Activated T-cell treated with anti-CD3 and anti-CD28 coated beads, Interleukin-2, amount 50 U/mL, for 24 hours (primary cell): ENCODE measurements around the gene HIVEP1.

Experiments used
- DNase-seq: peaks from one replicate; pipeline ENCODE4 v3.0.0-alpha.2; 2020
- H3K27ac Mint-ChIP-seq: 2 replicates; pipeline ENCODE4 v1.8.0; 2020; ENCODE audit warnings: mild to moderate bottlenecking, mixed read lengths
- H3K27me3 Mint-ChIP-seq: 2 replicates; pipeline ENCODE4 v1.8.0; 2020; ENCODE audit warnings: mixed read lengths
- H3K36me3 Mint-ChIP-seq: 2 replicates; pipeline ENCODE4 v1.8.0; 2020; ENCODE audit warnings: low read depth, mixed read lengths
- H3K4me1 Mint-ChIP-seq: 2 replicates; pipeline ENCODE4 v1.8.0; 2020; ENCODE audit warnings: low read depth, mixed read lengths
- H3K4me3 Mint-ChIP-seq: 2 replicates; pipeline ENCODE4 v1.8.0; 2020; ENCODE audit warnings: mild to moderate bottlenecking, moderate library complexity, mixed read lengths
- H3K9me3 Mint-ChIP-seq: 2 replicates; pipeline ENCODE4 v1.8.0; 2020; ENCODE audit warnings: mixed read lengths

The HIVEP1 gene

DNA sequence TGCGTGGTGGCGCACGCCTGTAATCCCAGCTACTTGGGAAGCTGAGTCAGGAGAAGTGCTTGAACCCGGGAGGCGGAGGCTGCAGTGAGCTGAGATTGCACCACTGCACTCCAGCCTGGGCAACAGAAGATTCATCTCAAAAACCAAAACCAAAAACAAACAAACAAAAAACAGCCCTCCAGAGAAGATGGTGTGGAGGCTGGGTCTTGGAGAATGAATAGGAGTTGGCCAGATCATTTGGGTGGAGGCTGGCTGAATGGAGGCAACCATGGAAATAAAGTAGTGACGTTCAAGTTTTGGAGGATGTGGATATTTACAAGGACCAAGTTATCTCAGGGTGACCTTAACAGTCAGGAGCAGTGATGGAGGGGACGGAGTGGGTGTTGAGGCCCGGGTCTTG, 24.7 kb downstream of the HIVEP1 start:
- no peak for DNase-seq
- H3K27ac Mint-ChIP-seq: no peak overlapping the region
- H3K9me3 Mint-ChIP-seq: peaks cover 4% of the 10 kb centered on the region
- H3K27me3 Mint-ChIP-seq: no peaks in the 10 kb centered on the region
- no peak overlapping the region for H3K4me3 Mint-ChIP-seq
- peaks cover 74% of the 10 kb centered on the region for H3K4me1 Mint-ChIP-seq
- peaks cover 52% of the 10 kb centered on the region for H3K36me3 Mint-ChIP-seq

DNA sequence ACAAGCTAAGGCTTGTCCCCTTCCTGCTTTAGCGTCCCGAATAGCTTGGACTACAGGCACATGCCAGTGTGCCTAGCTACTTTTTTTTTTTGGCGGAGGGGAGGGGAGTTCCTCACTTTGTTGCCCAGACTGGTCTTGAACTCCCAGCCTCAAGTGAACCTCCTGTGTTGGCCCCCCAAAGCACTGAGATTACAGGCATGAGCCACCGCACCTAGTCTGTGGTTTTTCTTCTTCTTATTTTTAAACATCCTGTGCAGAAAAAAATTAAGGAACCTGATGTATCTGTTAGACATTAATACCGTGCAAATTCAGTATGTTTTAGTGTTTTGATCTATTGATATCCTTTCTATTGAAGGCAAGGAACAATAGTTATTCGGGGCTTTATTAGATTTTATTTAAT, 25.7 kb downstream of the HIVEP1 start:
- H3K36me3 Mint-ChIP-seq: peaks cover 47% of the 10 kb centered on the region
- DNase-seq: no peak
- no peak overlapping the region for H3K27ac Mint-ChIP-seq
- H3K4me1 Mint-ChIP-seq: peaks cover 70% of the 10 kb centered on the region
- peaks cover 4% of the 10 kb centered on the region for H3K9me3 Mint-ChIP-seq
- H3K4me3 Mint-ChIP-seq: no peak overlapping the region
- H3K27me3 Mint-ChIP-seq: no peaks in the 10 kb centered on the region

DNA sequence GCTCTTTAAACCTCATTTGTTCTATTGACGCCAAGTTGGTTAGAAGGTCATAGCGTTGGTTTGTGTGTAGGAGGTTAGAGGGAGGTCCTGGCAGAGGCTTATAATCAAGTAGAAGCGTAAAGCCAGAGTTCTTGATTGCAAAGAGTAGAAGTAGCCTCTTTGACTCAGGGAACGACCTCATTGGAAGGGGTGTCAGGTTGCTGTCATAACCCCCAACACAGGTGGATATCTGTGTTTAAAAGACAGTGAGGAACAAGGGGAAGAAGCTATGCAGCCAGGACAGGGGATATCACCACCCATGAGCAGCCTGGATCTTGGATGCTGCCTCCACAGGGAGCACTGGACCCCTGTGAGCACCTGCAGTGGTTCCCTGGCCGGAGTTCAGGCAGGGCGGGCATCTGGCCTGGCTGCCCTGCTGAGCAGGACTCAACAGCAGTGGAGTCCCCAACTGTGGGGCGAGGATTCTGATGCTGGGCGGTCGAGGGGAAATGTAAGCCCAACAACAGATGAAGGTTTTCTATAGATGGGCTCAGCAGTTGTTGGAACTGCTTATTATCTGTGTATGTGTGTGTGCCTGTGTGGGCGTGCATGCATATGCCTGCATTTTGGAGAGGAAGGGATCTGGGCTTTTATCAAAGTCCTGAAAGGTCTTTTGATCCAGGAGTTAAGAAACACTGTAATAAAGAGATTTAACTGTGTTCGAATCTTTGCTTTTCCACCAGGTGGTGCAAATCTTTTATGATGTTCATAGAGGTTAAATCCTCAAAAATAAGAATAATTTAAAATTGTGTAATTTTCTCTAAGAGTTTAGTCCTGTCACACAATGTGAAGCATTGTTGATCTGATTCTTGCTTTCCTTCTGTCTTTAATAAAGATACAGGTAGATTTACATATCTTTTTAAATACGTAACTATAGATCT, 27.7 kb downstream of the HIVEP1 start:
- Mint-ChIP-seq H3K4me3 (no peak overlapping the region), H3K4me1 (peaks cover 68% of the 10 kb centered on the region), H3K27ac (peak overlapping the region; percentile 38), H3K27me3 (no peaks in the 10 kb centered on the region), H3K36me3 (peaks cover 41% of the 10 kb centered on the region), H3K9me3 (peaks cover 4% of the 10 kb centered on the region)
- no peak for DNase-seq

DNA sequence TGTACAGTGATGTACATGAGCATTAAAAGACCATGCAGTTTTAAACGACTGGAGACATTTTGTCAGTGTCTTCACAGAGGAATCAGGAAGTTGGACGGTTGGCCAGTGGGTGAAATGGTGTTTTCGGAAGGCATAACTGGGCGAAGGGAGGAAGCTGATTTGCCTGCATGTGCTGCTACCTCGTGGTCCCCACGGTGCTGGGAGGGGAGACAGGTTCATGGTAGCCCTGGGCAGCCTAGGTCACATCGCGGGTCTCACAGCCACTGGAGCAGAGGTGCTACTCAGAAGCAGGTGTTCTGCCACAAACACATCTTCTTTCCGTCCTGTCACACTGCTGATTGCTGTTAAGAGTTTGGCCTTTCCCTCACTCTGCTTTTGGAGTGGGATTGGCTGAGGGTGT, 35.2 kb downstream of the HIVEP1 start:
- DNase-seq: peak; percentile 30
- Mint-ChIP-seq H3K36me3 (peaks cover 30% of the 10 kb centered on the region), H3K27ac (peak overlapping the region; percentile 93), H3K4me3 (no peak overlapping the region), H3K4me1 (peaks cover 76% of the 10 kb centered on the region), H3K27me3 (no peaks in the 10 kb centered on the region), H3K9me3 (no peaks in the 10 kb centered on the region)

DNA sequence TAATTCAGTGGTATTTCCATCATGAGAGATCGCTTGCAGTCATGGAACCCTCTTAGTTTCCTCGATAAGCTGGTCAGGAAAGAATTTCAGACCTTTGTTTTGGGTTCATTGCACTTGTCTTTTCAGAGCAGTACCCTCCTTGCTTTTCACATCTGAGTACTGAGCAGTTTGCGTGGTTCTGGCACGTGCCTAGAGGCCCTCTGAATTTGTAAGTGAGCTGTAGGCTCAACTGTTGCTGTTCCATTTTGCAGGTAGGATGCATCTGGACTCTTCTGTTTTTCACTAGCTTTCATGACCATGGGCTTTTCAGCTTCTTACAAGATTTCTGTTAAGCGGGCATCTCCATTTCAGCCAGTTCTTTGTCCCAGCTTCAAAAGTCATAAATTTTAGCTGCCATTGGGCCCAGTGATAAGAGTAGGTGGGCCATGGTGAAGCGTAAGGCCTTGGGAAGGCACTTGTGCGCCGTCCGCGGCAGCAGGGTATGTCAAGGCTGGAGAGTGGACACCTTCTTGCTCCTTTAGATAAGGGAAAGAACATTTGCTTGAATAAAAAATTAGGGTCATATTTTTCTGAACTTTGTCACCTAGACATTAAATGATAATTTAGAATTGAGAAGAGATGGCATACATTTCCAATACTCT, 35.8 kb downstream of the HIVEP1 start:
- H3K36me3 Mint-ChIP-seq: peaks cover 28% of the 10 kb centered on the region
- DNase-seq: no peak
- H3K27me3 Mint-ChIP-seq: no peaks in the 10 kb centered on the region
- peak overlapping the region; percentile 93 for H3K27ac Mint-ChIP-seq
- H3K4me1 Mint-ChIP-seq: peaks cover 79% of the 10 kb centered on the region
- peak overlapping the region; percentile 15 for H3K4me3 Mint-ChIP-seq
- H3K9me3 Mint-ChIP-seq: no peaks in the 10 kb centered on the region

DNA sequence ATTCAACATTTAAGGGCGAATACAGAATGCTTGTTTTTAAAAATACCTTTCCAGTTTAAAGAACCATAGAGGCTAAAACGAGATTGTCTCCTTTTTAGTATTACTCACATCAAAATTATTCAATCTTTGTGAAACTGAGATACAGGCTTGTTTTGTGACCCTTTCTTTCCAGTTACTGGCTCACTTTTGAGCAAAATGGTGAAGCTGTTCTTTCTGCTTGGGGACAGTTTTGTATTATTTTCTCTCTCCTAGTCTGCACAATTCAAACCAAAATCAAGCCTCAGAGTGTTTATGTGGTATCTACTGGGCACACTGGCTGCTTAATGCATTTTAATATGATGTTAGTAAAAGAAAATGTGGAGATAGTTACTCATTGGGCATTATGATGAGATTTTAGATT, 36.5 kb downstream of the HIVEP1 start:
- H3K36me3 Mint-ChIP-seq: peaks cover 26% of the 10 kb centered on the region
- no peaks in the 10 kb centered on the region for H3K27me3 Mint-ChIP-seq
- no peaks in the 10 kb centered on the region for H3K9me3 Mint-ChIP-seq
- peaks cover 82% of the 10 kb centered on the region for H3K4me1 Mint-ChIP-seq
- H3K4me3 Mint-ChIP-seq: peak overlapping the region; percentile 41
- DNase-seq: no peak
- peak overlapping the region; percentile 93 for H3K27ac Mint-ChIP-seq

DNA sequence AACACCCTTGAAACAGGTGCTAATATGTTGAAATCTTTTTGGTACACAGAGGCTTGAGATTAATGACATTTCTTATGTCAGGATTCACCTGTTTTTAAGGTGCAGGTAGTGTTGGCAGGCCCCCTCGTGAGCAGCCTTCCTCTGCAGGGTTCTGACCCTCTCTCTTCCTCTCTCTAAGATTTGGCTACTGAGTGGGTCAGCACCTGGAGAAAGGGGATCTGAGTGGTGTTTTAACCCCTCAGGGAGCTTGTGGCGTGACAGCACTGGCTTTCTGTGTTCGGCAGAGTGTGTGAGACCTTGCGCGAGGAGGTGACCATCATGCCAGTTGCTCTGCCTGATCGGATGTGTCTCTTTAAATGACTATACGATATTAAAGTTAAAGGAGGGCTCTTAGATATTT, 37.1 kb downstream of the HIVEP1 start:
- peak overlapping the region; percentile 41 for H3K4me3 Mint-ChIP-seq
- no peaks in the 10 kb centered on the region for H3K27me3 Mint-ChIP-seq
- peaks cover 29% of the 10 kb centered on the region for H3K36me3 Mint-ChIP-seq
- no peak for DNase-seq
- peak overlapping the region; percentile 93 for H3K27ac Mint-ChIP-seq
- peaks cover 82% of the 10 kb centered on the region for H3K4me1 Mint-ChIP-seq
- H3K9me3 Mint-ChIP-seq: no peaks in the 10 kb centered on the region

DNA sequence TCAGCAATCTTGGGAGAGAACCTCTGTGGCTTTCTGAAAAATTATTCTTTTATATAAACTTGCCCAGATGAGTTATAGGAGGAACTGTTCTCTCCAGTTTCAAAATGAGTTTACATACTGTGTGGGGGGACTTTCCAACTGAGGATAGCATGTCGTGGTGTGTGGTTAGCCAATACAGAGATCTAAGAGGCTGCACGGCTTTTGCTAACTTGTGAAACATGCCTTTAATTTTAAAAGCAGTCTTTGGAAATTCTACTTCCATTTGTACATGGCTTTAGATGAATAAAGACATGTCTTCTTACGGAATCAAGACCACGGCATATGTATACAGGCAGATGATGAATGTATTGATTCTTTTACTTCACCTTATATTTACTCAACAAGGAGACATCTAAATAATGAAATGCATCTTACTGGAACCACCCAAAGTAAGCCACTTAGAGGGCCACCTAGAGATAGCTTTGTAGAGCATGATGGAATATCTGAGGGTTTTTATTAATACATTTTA, 39.8 kb downstream of the HIVEP1 start:
- Mint-ChIP-seq H3K27me3 (no peaks in the 10 kb centered on the region), H3K4me3 (peak overlapping the region; percentile 65), H3K9me3 (no peaks in the 10 kb centered on the region), H3K4me1 (peaks cover 76% of the 10 kb centered on the region), H3K36me3 (peaks cover 31% of the 10 kb centered on the region), H3K27ac (peak overlapping the region; percentile 91)
- peak; percentile 32 for DNase-seq

DNA sequence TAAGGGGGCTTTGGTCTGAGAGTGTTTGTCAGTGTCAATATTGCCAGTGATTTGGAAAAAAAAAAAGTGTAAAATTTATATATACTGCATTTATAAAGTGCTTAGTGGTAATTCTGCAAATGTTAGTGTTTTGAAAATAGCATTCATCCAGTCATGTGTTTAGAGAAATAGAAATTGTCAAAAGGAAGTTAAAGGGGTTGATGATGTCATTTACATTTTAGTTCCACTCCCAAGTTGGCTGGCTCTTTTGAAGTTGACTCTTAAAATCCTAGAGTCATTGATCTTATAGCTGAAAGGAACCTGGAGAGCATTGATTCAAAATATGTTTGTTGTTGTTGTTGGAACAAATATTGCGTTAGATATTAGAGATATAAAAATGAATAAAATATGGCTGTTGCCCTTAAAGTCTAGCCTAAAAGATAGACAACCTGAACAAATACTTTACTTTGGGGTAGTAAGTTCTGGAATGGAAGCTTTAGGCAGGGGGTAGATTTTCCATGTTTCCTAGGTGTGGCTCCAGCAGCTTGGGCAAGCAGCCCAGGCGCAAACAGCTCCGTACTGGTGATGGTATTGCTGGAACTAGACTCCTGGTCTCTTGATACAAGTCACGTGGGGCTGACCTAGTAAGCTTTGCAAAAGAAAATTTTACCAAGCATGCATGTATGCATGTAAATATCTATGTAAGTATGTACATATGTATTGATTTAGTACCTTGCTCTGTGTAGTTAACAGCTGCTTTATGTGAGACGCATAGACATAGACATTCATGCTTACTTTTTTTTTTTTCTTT, 46.3 kb downstream of the HIVEP1 start:
- Mint-ChIP-seq H3K4me3 (no peak overlapping the region), H3K4me1 (peaks cover 68% of the 10 kb centered on the region), H3K9me3 (no peaks in the 10 kb centered on the region), H3K36me3 (peaks cover 22% of the 10 kb centered on the region), H3K27me3 (no peaks in the 10 kb centered on the region), H3K27ac (no peak overlapping the region)
- DNase-seq: no peak

DNA sequence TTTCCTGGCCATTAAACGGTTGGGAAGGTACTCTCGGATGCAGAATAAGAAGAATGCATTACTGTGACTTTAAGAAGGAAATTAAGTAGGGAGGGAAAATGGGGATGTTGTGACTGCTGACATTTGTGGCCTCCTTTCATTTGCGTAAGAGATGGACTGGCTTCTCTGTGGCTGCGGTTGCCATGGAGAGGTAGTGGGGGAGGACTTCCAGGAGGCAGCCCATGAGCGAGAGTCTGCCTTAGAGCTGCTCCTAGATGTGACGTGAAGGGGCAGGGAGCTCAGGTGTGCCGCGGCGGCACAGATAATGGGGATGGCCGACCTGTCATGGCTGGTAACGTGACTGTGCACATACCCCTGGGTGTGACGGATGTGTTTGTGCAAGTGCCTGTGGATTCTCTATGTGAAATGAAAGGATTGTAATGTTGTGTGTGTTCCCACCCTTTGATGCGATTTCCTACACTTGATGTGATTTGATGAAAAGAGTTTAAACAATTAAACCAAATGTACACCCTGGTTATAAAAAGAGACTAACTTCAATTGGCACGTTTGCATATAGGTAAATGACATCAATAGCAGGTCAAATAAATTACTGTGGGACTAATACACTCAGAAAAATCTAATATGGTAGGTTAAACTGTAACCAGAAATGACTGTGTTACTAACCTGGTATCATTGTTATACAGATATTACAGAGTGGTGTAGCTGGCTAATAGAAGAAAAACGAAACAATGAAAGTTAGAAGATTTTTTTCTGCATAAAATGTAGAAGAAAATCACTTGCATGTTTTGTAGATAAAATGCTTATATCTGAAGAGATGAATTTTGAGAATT, 48.9 kb downstream of the HIVEP1 start:
- Mint-ChIP-seq H3K27ac (peak overlapping the region; percentile 82), H3K4me1 (peaks cover 82% of the 10 kb centered on the region), H3K27me3 (no peaks in the 10 kb centered on the region), H3K9me3 (no peaks in the 10 kb centered on the region), H3K36me3 (peaks cover 15% of the 10 kb centered on the region), H3K4me3 (peak overlapping the region; percentile 76)
- DNase-seq: peak; percentile 73

DNA sequence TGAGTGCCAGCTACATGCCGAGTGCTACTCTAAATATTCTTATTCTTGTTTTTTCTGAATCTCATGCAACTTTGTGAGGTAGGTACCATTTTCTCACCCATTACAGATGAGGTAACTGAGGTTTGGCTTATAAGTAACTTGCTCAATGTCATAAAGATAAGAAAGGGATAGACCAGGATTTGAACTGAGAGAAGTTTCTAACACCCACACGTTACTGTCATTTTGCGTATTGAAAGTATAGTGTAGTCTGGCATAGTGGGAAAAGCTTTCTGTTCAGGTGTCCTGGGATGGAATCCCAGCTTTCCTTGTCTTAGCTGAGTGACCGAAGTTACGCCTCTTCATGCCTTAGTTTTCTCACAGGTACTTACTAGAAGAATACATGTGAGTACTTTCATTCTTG, 50.5 kb downstream of the HIVEP1 start:
- no peak overlapping the region for H3K27ac Mint-ChIP-seq
- DNase-seq: no peak
- H3K27me3 Mint-ChIP-seq: no peaks in the 10 kb centered on the region
- H3K4me3 Mint-ChIP-seq: no peak overlapping the region
- no peaks in the 10 kb centered on the region for H3K9me3 Mint-ChIP-seq
- H3K4me1 Mint-ChIP-seq: peaks cover 78% of the 10 kb centered on the region
- peaks cover 14% of the 10 kb centered on the region for H3K36me3 Mint-ChIP-seq

DNA sequence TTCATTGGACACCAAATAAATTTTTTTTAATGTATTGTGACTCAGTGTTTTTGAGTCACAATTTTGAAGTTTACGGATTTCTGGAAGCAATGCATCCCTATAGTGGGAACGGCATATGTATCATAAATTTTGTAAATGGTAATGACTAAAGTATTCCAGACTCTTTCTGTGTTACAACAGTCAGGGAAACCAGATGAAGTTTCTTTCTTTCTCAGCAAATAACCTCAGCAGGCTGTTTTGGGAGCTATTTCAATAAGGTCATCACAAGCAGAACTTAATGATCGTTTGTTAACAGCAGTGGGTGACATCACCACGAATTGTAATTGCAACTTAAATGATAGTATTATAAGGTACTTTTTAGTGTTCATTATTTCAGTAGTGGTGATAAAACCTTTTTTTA, 52.0 kb downstream of the HIVEP1 start:
- DNase-seq: no peak
- Mint-ChIP-seq H3K36me3 (peaks cover 8% of the 10 kb centered on the region), H3K27ac (peak overlapping the region; percentile 55)

DNA sequence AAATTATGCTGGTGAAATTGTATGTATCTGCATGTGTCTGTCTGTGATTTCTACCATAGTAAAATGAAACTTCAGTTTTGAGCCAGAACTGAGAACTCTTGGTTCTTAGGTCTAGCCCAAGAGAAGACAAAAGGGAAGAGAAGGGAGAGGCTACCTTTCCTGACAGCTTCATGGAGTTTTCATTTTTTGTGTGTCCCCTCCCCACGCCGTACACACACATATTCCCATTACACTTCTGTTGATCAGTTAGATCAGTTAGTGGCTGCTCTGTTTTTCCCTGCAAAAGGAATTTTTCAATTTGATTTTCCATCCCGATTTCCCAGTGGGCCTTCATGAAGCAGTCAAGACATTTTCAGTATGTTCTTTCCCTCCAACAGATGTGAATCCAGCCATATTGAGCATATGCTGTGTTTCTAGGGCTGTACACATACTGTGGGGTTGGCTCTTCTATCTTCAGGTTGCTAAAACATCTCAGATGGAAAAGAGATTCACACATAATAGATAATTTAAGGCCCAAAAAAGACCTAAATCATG, 52.5 kb downstream of the HIVEP1 start:
- Mint-ChIP-seq H3K27me3 (no peaks in the 10 kb centered on the region), H3K27ac (peak overlapping the region; percentile 55), H3K4me3 (no peak overlapping the region), H3K9me3 (no peaks in the 10 kb centered on the region), H3K36me3 (peaks cover 4% of the 10 kb centered on the region), H3K4me1 (peaks cover 70% of the 10 kb centered on the region)
- no peak for DNase-seq

More for the DNA sequence above, 52.0 kb downstream of the HIVEP1 start:
- Mint-ChIP-seq H3K4me1 (peaks cover 73% of the 10 kb centered on the region), H3K4me3 (no peak overlapping the region), H3K9me3 (no peaks in the 10 kb centered on the region), H3K27me3 (no peaks in the 10 kb centered on the region)
